Psoas muscle (tissue), 8 donors: ENCODE data around the gene HOXD1. TPM values are rescaled to one million over a fixed set of nuclear protein-coding genes. Genes with fewer than 3 reads are reported as not detected.

Experiments used
- ATAC-seq, 4 donors: fragments of 200-7000 bp; cut with Tn5 transposase; one replicate each; pipeline ENCODE4 v1.9.1; 2020; ENCODE audit warnings: moderate library complexity in 3 of 4, mild to moderate bottlenecking in 2 of 4
- DNase-seq, 2 donors: peaks; one replicate each; pipeline ENCODE4 v3.0.0-alpha.2; 2020
- H3K27ac ChIP-seq: fragments of 200-600 bp; one replicate; pipeline ENCODE4 v1.8.0; 2022
- H3K27me3 ChIP-seq, 3 donors: fragments of 200-600 bp in 1 of 3; one replicate each; pipeline versions ENCODE4 v1.6.1 to v1.8.0; 2013 to 2022; ENCODE audit warnings: low read length in 2 of 3, mild to moderate bottlenecking in 2 of 3, moderate library complexity in 1 of 3; ENCODE audit not compliant: insufficient read depth in 3 of 3
- H3K36me3 ChIP-seq, 2 donors: fragments of 200-600 bp in 1 of 2; one replicate each; pipeline versions ENCODE4 v1.6.1 to v1.8.0; 2013 to 2022; ENCODE audit warnings: low read depth in 1 of 2, mild to moderate bottlenecking in 1 of 2, moderate library complexity in 1 of 2; ENCODE audit not compliant: insufficient read depth in 1 of 2
- H3K4me1 ChIP-seq: fragments of 200-600 bp; one replicate; pipeline ENCODE4 v1.8.0; 2022
- H3K4me3 ChIP-seq: fragments of 200-600 bp; one replicate; pipeline ENCODE4 v1.8.0; 2022; ENCODE audit warnings: mild to moderate bottlenecking
- H3K9me3 ChIP-seq: fragments of 200-600 bp; one replicate; pipeline ENCODE4 v1.8.0; 2022
- CTCF ChIP-seq: fragments of 200-600 bp; IDR thresholded peaks from one replicate; pipeline ENCODE4 v1.8.0; 2022; ENCODE audit warnings: antibody characterized with exemption
- WGBS, 3 donors: extraction: QIAGEN DNeasy Blood & Tissue Kit; methylation state at CpG; one replicate each; pipeline versions ENCODE4 v1.1.6 to v1.1.7; 2013; 5-methylcytosine and 5-hydroxymethylcytosine counted together
- intact Hi-C, 2 donors: fragments of 100-400 bp; cut with DNase I; formaldehyde crosslinking; loops; one replicate each; pipeline versions ENCODE4 v1.11.0 to v1.14.2; 2022
- polyA plus RNA-seq, 3 donors: library from polyadenylated mRNA; stranded (reverse); fragments of 200-250 nt; gene quantifications; one replicate each; pipeline ENCODE4 v1.2.3, GENCODE V29; 2013
- total RNA-seq, 4 donors: library from RNA; stranded (reverse); fragmentation: NEBNext Ultra II Directional in 2 of 4; extraction: Animal tissue kit (Norgen Biotek cat#: 25700) in 2 of 4; gene quantifications; one replicate each; pipeline versions ENCODE4 v1.2.1 to v1.2.4, GENCODE V29; 2021 to 2023
- donor health status: healthy with polysubstance abuse.
- donor health status: DM: no; HTN: no; CAD: no; lungs with moderate emphysema.
- donor health status: Bipolar disorder and iron deficiency.
- donor health status: healthy.
- donor health status: DM: yes; HTN: yes; CAD: no.
- donor health status: DM: no; HTN: no; CAD: no.
- donor health status: DM: no; HTN: no; CAD: no.
- donor health status: DM: yes; HTN: yes; CAD: no.

The HOXD1 gene
- total and polyA plus RNA-seq, 7 donors = 0.12 to 0.79 (median 0.16) TPM; not detected in 3

GRCh38 chr2:176182671-176183070 is 5.8 kb upstream of the HOXD1 start:
- DNase-seq = no peak
- H3K4me1 ChIP-seq = no peaks in the 10 kb centered on the region
- ATAC-seq = no peak

GRCh38 chr2:176184749-176185148 is 3.7 kb upstream of the HOXD1 start:
- H3K9me3 ChIP-seq = no peaks in the 10 kb centered on the region
- H3K27ac ChIP-seq = no peak overlapping the region
- 69 to 85% (median 72%) methylated on average over 2 of the region's 2 CpGs for WGBS, 3 donors
- no peaks in the 10 kb centered on the region for H3K36me3 ChIP-seq
- DNase-seq (no peak), ATAC-seq (no peak)
- no peak for TF ChIP-seq CTCF
- no peaks in the 10 kb centered on the region for H3K4me1 ChIP-seq
- H3K4me3 ChIP-seq = no peak overlapping the region
- intact Hi-C loops = no loop called here
- peaks cover 0 to 35% (median 6%) of the 10 kb centered on the region in 3 donors for H3K27me3 ChIP-seq

More at GRCh38 chr2:176182671-176183070, 5.8 kb upstream of the HOXD1 start:
- WGBS, 3 donors = 82 to 86% (median 84%) methylated on average over 3 of the region's 3 CpGs
- no peak overlapping the region for H3K27ac ChIP-seq
- TF ChIP-seq CTCF = no peak
- intact Hi-C loops = no loop called here
- H3K27me3 ChIP-seq = peaks cover 0 to 41% (median 4%) of the 10 kb centered on the region in 3 donors
- H3K9me3 ChIP-seq = no peaks in the 10 kb centered on the region
- H3K36me3 ChIP-seq = no peaks in the 10 kb centered on the region
- no peak overlapping the region for H3K4me3 ChIP-seq

DNA sequence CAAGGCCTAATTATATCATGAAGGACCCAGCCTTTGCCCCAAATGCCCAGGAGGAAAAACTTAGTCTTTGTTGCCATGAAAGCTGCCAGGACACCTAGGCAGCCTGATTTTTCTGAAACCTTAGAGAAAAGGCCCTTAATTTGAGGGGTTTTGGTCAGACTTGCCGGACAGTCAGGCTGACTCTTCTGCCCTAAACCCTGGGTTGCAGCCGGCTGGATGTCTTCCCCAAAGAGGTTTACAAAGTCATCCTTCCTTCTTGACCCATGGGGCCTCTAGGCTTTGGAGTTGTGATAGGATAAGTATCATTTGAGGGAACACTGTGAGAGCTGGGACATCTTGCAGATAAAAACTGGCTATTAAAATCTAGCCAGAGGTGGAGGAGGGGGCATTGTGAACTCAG is 2.4 kb upstream of the HOXD1 start:
- peaks cover 0 to 37% (median 6%) of the 10 kb centered on the region in 3 donors for H3K27me3 ChIP-seq
- WGBS, 3 donors = 93 to 98% (median 93%) methylated on average over 2 of the region's 2 CpGs

DNA sequence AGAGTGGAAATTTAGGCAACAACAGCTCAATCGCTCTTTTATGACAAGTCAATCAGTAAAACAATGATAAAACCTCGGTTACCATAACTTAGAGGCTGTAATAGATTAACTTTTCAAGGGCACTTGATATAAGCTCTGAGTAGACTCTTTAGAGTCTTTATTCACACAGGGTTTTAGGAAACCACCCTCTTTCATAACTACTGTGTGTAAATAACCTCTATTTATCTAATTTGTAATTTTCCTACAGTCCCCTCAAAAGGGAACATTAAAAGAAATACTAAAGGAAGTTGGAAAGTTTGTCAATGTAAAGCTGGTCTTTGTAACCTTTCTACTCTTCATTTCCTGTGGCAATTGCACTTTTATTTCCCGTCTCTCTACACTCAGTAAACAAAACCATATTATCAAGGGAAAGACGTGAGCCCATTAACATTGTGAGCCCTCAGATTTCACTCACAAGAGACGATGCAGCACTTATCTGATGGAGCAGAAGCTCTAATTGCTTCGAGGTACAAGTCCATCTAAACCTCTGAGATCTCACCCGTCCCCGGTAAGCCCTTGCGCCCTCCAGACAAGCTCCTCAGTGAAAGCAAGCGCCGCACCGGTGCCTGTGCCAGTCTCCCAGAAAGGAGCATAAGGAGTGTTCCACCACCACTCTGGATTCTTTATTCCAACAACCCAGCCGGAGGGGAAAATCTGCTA is 1.1 kb upstream of the HOXD1 start:
- Histone ChIP-seq H3K27me3 (peaks cover 0 to 47% (median 6%) of the 10 kb centered on the region in 3 donors), H3K4me3 (peak overlapping the region; percentile 85), H3K36me3 (no peaks in the 10 kb centered on the region), H3K27ac (no peak overlapping the region), H3K4me1 (no peaks in the 10 kb centered on the region), H3K9me3 (no peaks in the 10 kb centered on the region)
- intact Hi-C loops = no loop called here
- no peak for DNase-seq
- peak in 1 of 4 donors; percentile 58 for ATAC-seq
- TF ChIP-seq CTCF = no peak
- 12 to 18% (median 14%) methylated on average over 13 of the region's 13 CpGs for WGBS, 3 donors

More for the DNA sequence above, 2.4 kb upstream of the HOXD1 start:
- ATAC-seq (no peak), DNase-seq (no peak)
- H3K36me3 ChIP-seq = no peaks in the 10 kb centered on the region
- H3K4me3 ChIP-seq = no peak overlapping the region
- TF ChIP-seq CTCF = no peak
- H3K9me3 ChIP-seq = no peaks in the 10 kb centered on the region
- intact Hi-C loops = no loop called here
- H3K27ac ChIP-seq = no peak overlapping the region
- H3K4me1 ChIP-seq = no peaks in the 10 kb centered on the region
